Raji (cell line): ENCODE measurements around the gene PRELID3B.

ENCODE experiments used
- POLR2A ChIP-seq: IDR thresholded peaks from 2 replicates; pipeline ENCODE4 v1.6.1; 2011; ENCODE audit warnings: low read depth, low read length, control low read depth; ENCODE audit not compliant: insufficient read depth

PRELID3B gene

GRCh38 chr20:59037386-59037785 is 5.2 kb downstream of the PRELID3B start:
- TF ChIP-seq POLR2A = no peak

- no peak for TF ChIP-seq POLR2A
Measured at GRCh38 chr20:59035381-59035780, 7.2 kb downstream of the PRELID3B start.

GRCh38 chr20:59033616-59034165 is 8.9 kb downstream of the PRELID3B start:
- TF ChIP-seq POLR2A = no peak

GRCh38 chr20:59033093-59033492 is 9.5 kb downstream of the PRELID3B start:
- TF ChIP-seq POLR2A = no peak

GRCh38 chr20:59032713-59033059 is 9.9 kb downstream of the PRELID3B start:
- no peak for TF ChIP-seq POLR2A

GRCh38 chr20:59032023-59032712 is 10.4 kb downstream of the PRELID3B start, which contains the start of gene ATP5F1E:
Gene ATP5F1E, minus strand, starts transcription at chr20:59032335. Its CDS starts 84 bp downstream, at chr20:59032251.
- TF ChIP-seq POLR2A = peak; percentile 94

- no peak for TF ChIP-seq POLR2A
Measured at GRCh38 chr20:59031564-59032022, 11.0 kb downstream of the PRELID3B start.

GRCh38 chr20:59030911-59031563 is 11.5 kb downstream of the PRELID3B start:
- no peak for TF ChIP-seq POLR2A

- TF ChIP-seq POLR2A = no peak
Measured at GRCh38 chr20:59028812-59029211, 13.8 kb downstream of the PRELID3B start.

GRCh38 chr20:59027741-59028320 is 14.8 kb downstream of the PRELID3B start:
- no peak for TF ChIP-seq POLR2A

- no peak for TF ChIP-seq POLR2A
Measured at GRCh38 chr20:59026904-59027740, 15.5 kb downstream of the PRELID3B start.

- TF ChIP-seq POLR2A = no peak
Measured at GRCh38 chr20:59025511-59025910, 17.1 kb downstream of the PRELID3B start.

- TF ChIP-seq POLR2A = no peak
Measured at GRCh38 chr20:59025086-59025485, 17.5 kb downstream of the PRELID3B start.

GRCh38 chr20:59024111-59024530 is 18.5 kb downstream of the PRELID3B start:
- TF ChIP-seq POLR2A = no peak

- TF ChIP-seq POLR2A = no peak
Measured at GRCh38 chr20:59023616-59024015, 19.0 kb downstream of the PRELID3B start.
